K562 (cell line): ENCODE data around the gene SKAP1. TPM values are rescaled to one million over a fixed set of nuclear protein-coding genes. Genes with fewer than 3 reads are reported as not detected.
A peak's percentile ranks its signal among the peaks of the same experiment; 100 is the strongest.

ENCODE experiments used
- ATAC-seq: fragments of 200-7000 bp; cut with Tn5 transposase; 3 replicates; pipeline ENCODE4 v1.9.1; 2020; ENCODE audit warnings: moderate library complexity
- BruUV-seq: library from RNA; stranded (reverse); fragments of 400-500 nt; replicated peaks from 2 replicates; lab custom pipeline; 2021; lab: Mats Ljungman, UMichigan
- CTCF ChIA-PET: fragments of 300-600 bp; formaldehyde crosslinking; extraction: SDS; loops from one replicate; lab custom pipeline; 2021; ENCODE audit warnings: low intra/inter-chr PET ratio; lab: Yijun Ruan, JAX
- POLR2A ChIA-PET: fragments of 300-600, 350-650 bp; sonication (Branson Sonifier 250); formaldehyde crosslinking; extraction: SDS; loops from one replicate; lab custom pipeline; 2021; ENCODE audit warnings: antibody characterized with exemption, inconsistent platforms; lab: Yijun Ruan, JAX
- DNase-seq, 4 experiments: peaks; one replicate each; pipeline versions ENCODE4 v3.0.0 to v3.0.0-alpha.2; 2011 to 2018; ENCODE audit warnings: low spot score in 3 of 4, mixed read lengths in 3 of 4; ENCODE audit errors: extremely low read depth in 1 of 4
- FAIRE-seq: peaks from 2 replicates; lab custom pipeline; 2011; peaks lifted over from hg19 to GRCh38; lab: Jason Lieb, UNC
- H2AFZ ChIP-seq: 2 replicates; pipeline ENCODE4 v1.6.0; 2011; ENCODE audit warnings: low read depth, low read length, control low read depth, inconsistent platforms
- H3K27ac ChIP-seq: fragments of 200-600 bp; 3 replicates; pipeline ENCODE4 v1.8.0; 2011; ENCODE audit warnings: low read depth, mild to moderate bottlenecking, control low read depth, inconsistent platforms, low read length, moderate library complexity, mixed read lengths; ENCODE audit errors: extremely low read depth
- H3K27me3 ChIP-seq, 2 experiments: fragments of 300-600 bp in 1 of 2; 2 replicates in 1 of 2; 3 replicates in 1 of 2; pipeline versions ENCODE4 v1.6.0 to v1.8.0; 2011; ENCODE audit warnings: inconsistent platforms in 2 of 2, low read length in 2 of 2, mild to moderate bottlenecking in 1 of 2, mixed read lengths in 1 of 2, moderate library complexity in 1 of 2; ENCODE audit not compliant: control insufficient read depth in 2 of 2, insufficient read depth in 2 of 2
- H3K36me3 ChIP-seq: fragments of 300-600 bp; 3 replicates; pipeline ENCODE4 v1.8.0; 2011; ENCODE audit warnings: mild to moderate bottlenecking, low read length, inconsistent platforms; ENCODE audit not compliant: control insufficient read depth, insufficient read depth
- H3K4me1 ChIP-seq, 2 experiments: fragments of 200-600 bp in 1 of 2; replicated peaks in 1 of 2; 2 replicates in 1 of 2; 3 replicates in 1 of 2; pipeline versions ENCODE4 v1.5.1 to v1.8.0; 2011; ENCODE audit warnings: inconsistent platforms in 2 of 2, low read length in 2 of 2, mild to moderate bottlenecking in 1 of 2, mixed read lengths in 1 of 2, moderate library complexity in 1 of 2; ENCODE audit not compliant: control insufficient read depth in 2 of 2, insufficient read depth in 2 of 2
- H3K4me2 ChIP-seq: 2 replicates; pipeline ENCODE4 v1.6.1; 2011; ENCODE audit warnings: low read length, control low read depth, inconsistent platforms, mixed read lengths; ENCODE audit not compliant: insufficient read depth
- H3K4me3 ChIP-seq: fragments of 200-600 bp; sonication (generic), shearing (Covaris generic); 2 replicates; pipeline ENCODE4 v1.5.1; 2016; ENCODE audit warnings: control low read depth, inconsistent platforms
- H3K79me2 ChIP-seq: fragments of 200-600 bp; 3 replicates; pipeline ENCODE4 v1.8.0; 2011; ENCODE audit warnings: low read length, inconsistent platforms; ENCODE audit not compliant: control insufficient read depth, insufficient read depth
- H3K9ac ChIP-seq, 2 experiments: 2 replicates each; pipeline versions ENCODE4 v1.6.0 to v1.6.1; 2011; ENCODE audit warnings: low read depth in 2 of 2, low read length in 2 of 2, control low read depth in 1 of 2, inconsistent platforms in 1 of 2, mild to moderate bottlenecking in 1 of 2, mixed read lengths in 1 of 2; ENCODE audit not compliant: insufficient read depth in 1 of 2
- H3K9me1 ChIP-seq: one replicate; pipeline ENCODE4 v1.6.0; 2011; ENCODE audit warnings: inconsistent platforms, mild to moderate bottlenecking, low read length, moderate library complexity; ENCODE audit not compliant: control insufficient read depth, insufficient read depth
- H3K9me3 ChIP-seq: replicated peaks from 2 replicates; pipeline ENCODE4 v1.5.1; 2011; ENCODE audit warnings: low read depth, low read length, inconsistent platforms; ENCODE audit not compliant: control insufficient read depth, insufficient read depth
- H4K20me1 ChIP-seq: replicated peaks from 2 replicates; pipeline ENCODE4 v1.6.1; 2011; ENCODE audit warnings: low read length, inconsistent platforms, mixed read lengths; ENCODE audit not compliant: control insufficient read depth, insufficient read depth
- C11orf30 ChIP-seq: fragments of 450-650 bp; IDR thresholded peaks from 2 replicates; pipeline ENCODE4 v1.6.1; 2016; ENCODE audit warnings: low read depth, mild to moderate bottlenecking
- CBFA2T3 ChIP-seq: fragments of 450-650 bp; IDR thresholded peaks from 2 replicates; pipeline ENCODE4 v1.6.1; 2017
- CBX5 ChIP-seq: IDR thresholded peaks from 2 replicates; pipeline ENCODE4 v1.6.1; 2014; ENCODE audit warnings: low read depth, borderline replicate concordance
- CEBPG ChIP-seq, 3 experiments: fragments of 200-800 bp in 1 of 3; sonication (Bioruptor generic) in 1 of 3; sonication (generic) in 1 of 3; formaldehyde crosslinking in 1 of 3; IDR thresholded peaks in 2 of 3; conservative IDR thresholded peaks in 1 of 3; 2 replicates each; pipeline versions ENCODE4 v1.6.1 to v1.8.0; 2016 to 2022; ENCODE audit warnings: missing compliant biosample characterization in 2 of 3, missing genetic modification characterization in 2 of 3, mild to moderate bottlenecking in 1 of 3, missing genetic modification reagents in 1 of 3
- CREB3L1 ChIP-seq: fragments of 450-650 bp; IDR thresholded peaks from 2 replicates; pipeline ENCODE4 v1.6.1; 2014; ENCODE audit warnings: low read depth, mild to moderate bottlenecking, moderate library complexity, borderline replicate concordance
- NFE2 ChIP-seq: IDR thresholded peaks from 2 replicates; pipeline ENCODE4 v1.6.1; 2014; ENCODE audit warnings: antibody characterized with exemption, low read depth
- PHF8 ChIP-seq: fragments of 200-600 bp; sonication (generic); IDR thresholded peaks from 2 replicates; pipeline ENCODE4 v1.6.1; 2012; ENCODE audit warnings: mixed run types, mild to moderate bottlenecking, inconsistent platforms, low read length, moderate library complexity, borderline replicate concordance
- STAT5A ChIP-seq: IDR thresholded peaks from 2 replicates; pipeline ENCODE4 v1.6.1; 2012; ENCODE audit warnings: low read length, inconsistent platforms, borderline replicate concordance
- TARDBP ChIP-seq: fragments of 450-650 bp; IDR thresholded peaks from 2 replicates; pipeline ENCODE4 v1.6.1; 2016
- WGBS: fragments of 100-300 bp; shearing (Covaris generic); methylation state at CpG from one replicate; pipeline ENCODE4 v1.1.6; 2016; ENCODE audit warnings: low coverage, mixed read lengths; ENCODE audit not compliant: insufficient coverage; ENCODE audit errors: missing lambda C conversion rate; 5-methylcytosine and 5-hydroxymethylcytosine counted together
- in situ Hi-C: fragments of 300-500 bp; cut with MboI; formaldehyde crosslinking; loops from 4 replicates; pipeline ENCODE4 v1.15.0; 2018; ENCODE audit warnings: inconsistent platforms, mixed read lengths
- intact Hi-C: fragments of 100-400 bp; cut with micrococcal nuclease; formaldehyde crosslinking; loops from 2 replicates; pipeline ENCODE4 v1.14.2; 2022
- polyA plus RNA-seq, 8 experiments: library from polyadenylated mRNA; depleted of rRNA in 4 of 8; stranded (reverse) in 5 of 8; unstranded in 3 of 8; fragments of >200 nt; fragmentation: Nextera tagmentation in 2 of 8; fragmentation: Illumina TruSeq in 1 of 8; extraction: Ambion mirVana in 2 of 8; extraction: Trizol in 1 of 8; gene quantifications; 2 replicates each; pipeline versions ENCODE4 v1.2.1 to v1.2.3, GENCODE V29; 2011 to 2014; ENCODE audit warnings: inconsistent platforms in 1 of 8, missing spikeins in 1 of 8
- total RNA-seq, 7 experiments: library from RNA; depleted of rRNA in 6 of 7; stranded (reverse); fragments of >200 nt in 6 of 7; fragmentation: Illumina TruSeq in 2 of 7; extraction: Trizol in 2 of 7; gene quantifications; 2 replicates each; pipeline versions ENCODE4 v1.2.1 to v1.2.3, GENCODE V29; 2011 to 2021; ENCODE audit warnings: low replicate concordance in 1 of 7
- TF ChIP-seq, protein P1 (sequence below): sonication (generic); formaldehyde crosslinking; IDR thresholded peaks from 2 replicates; pipeline ENCODE4 v1.8.0; 2022; ENCODE audit warnings: missing genetic modification reagents, mild to moderate bottlenecking, borderline replicate concordance

Gene SKAP1
- total and polyA plus RNA-seq, 9 of the 15 experiments (the other 6 are each of a cell fraction or from before 2014, with no cell fraction given): 0.06 to 0.80 (median 0.10) TPM; not detected in 4

DNA sequence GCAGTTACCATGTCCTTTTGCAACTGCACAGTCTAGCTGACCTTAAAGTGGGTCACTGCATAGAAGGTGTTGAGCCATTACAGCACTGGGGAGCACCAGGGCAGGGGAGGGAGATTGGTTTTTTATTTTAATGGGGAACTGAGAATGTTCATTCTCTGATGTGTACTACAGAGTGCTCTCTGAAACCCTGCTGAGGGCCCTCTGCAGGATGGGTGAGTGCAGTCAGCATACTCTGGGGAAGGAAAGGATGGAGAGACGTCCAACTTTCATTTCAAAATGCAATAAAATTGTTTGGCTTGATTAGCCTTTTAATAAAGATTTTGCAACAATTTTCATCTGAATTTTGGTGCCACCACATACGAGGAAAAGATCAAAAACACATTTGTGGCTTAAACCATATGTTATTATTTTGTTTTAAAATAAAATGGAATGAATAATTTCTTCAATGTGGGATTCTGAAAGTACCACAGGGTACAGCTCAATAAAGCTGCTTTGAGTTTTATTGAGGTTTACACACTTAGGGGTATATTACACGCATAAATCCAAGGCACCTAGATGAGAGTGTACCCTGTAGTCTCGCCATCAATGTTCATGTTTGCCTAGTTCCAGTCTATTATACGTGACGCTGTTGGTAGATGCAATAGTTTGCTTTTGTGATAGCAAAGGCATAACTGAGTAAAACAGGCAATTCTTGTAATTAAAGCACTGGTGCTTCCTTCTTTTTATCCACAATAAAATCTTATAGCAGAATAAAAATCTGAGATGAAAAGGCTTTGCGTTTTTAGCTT is 249.0 kb downstream of the SKAP1 start (continued):
- TF ChIP-seq CEBPG (CRISPR knock-in tag; IDR thresholded peaks at IDR 0.05): no peak
- no peak for TF ChIP-seq CEBPG (tag; conservative IDR thresholded peaks at IDR 0.05 in 1 of 2, IDR thresholded peaks at IDR 0.05 in 1 of 2)
- no peak for TF ChIP-seq PHF8

- ChIA-PET POLR2A (interaction anchor here (1.0 to 1.8 kb wide), 2 partner anchors 12 to 40 kb away, joined by 3 to 6 read pairs; no protein-coding TSS in a partner anchor), CTCF (no interaction called here)
- no peaks in the 10 kb centered on the region for H4K20me1 ChIP-seq
- WGBS: 9% methylated on average over 4 of the region's 4 CpGs
- no peaks in the 10 kb centered on the region for H3K79me2 ChIP-seq
- no peak overlapping the region for H2AFZ ChIP-seq
- no peaks in the 10 kb centered on the region for H3K4me1 ChIP-seq
- no peak overlapping the region for H3K9ac ChIP-seq
- ATAC-seq: no peak
- no peak for FAIRE-seq
- peaks cover under 1 to 3% of the 10 kb centered on the region in 2 experiments; a peak in 3 of 5 replicates for H3K27me3 ChIP-seq
- intact Hi-C loops (no loop called here), in situ Hi-C loops (no loop called here)
- no peak overlapping the region for H3K27ac ChIP-seq
- no peaks in the 10 kb centered on the region for H3K9me1 ChIP-seq
- no peaks in the 10 kb centered on the region for H3K36me3 ChIP-seq
- H3K4me2 ChIP-seq: no peak overlapping the region
- H3K4me3 ChIP-seq: no peak overlapping the region
- peak in 2 of 4 experiments; percentile 21 to 22 for DNase-seq
- no TSS peak for BruUV-seq
- no peaks in the 10 kb centered on the region for H3K9me3 ChIP-seq
- TF ChIP-seq CBFA2T3: peak; percentile 35; the same call in 1 of the 2 replicates
- TF ChIP-seq CBX5: no peak
- TF ChIP-seq TARDBP: no peak
- TF ChIP-seq C11orf30: peak; percentile 69
- 0 out of 2 replicates have a peak, but pooled peaks have one; percentile 43 for TF ChIP-seq NFE2
- no peak for TF ChIP-seq STAT5A
- TF ChIP-seq CREB3L1: no peak
- TF ChIP-seq, protein P1, sequence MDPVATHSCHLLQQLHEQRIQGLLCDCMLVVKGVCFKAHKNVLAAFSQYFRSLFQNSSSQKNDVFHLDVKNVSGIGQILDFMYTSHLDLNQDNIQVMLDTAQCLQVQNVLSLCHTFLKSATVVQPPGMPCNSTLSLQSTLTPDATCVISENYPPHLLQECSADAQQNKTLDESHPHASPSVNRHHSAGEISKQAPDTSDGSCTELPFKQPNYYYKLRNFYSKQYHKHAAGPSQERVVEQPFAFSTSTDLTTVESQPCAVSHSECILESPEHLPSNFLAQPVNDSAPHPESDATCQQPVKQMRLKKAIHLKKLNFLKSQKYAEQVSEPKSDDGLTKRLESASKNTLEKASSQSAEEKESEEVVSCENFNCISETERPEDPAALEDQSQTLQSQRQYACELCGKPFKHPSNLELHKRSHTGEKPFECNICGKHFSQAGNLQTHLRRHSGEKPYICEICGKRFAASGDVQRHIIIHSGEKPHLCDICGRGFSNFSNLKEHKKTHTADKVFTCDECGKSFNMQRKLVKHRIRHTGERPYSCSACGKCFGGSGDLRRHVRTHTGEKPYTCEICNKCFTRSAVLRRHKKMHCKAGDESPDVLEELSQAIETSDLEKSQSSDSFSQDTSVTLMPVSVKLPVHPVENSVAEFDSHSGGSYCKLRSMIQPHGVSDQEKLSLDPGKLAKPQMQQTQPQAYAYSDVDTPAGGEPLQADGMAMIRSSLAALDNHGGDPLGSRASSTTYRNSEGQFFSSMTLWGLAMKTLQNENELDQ: no peak
These were observed 250.7 kb downstream of the SKAP1 start for GRCh38 chr17:48179071-48179945.
